ENCODE measurements around the gene KAZN. TPM values are rescaled to one million over a fixed set of nuclear protein-coding genes. Genes with fewer than 3 reads are reported as not detected.

KAZN gene
- total RNA-seq, 1 experiment from 2014 or later, result 1.6 TPM

DNA sequence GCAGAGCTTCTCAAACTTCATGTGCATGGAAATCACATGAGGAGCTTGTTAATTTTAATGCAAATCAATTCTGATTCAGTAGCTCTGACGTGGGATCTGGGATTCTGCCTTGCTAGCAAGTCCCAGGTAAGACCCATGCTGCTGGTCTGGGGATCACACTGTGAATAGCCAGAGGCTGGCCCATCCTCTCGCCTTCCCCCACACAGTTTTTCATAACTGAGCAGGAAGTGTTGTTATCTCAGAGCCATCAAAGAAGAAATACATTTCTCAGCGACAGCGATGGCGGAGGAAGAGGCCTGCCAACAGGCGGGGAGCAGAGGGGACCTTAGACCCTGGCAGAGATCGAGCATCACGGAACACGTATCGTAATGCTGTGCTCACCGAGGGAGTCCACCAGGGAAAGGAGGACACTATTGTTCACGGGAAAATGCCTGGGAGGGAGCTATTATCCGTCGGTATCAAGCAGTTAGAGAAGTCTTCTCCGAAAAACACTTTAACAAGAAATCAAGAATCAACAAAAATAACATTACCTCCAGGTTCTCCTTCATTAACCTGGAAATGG is 286.2 kb downstream of the KAZN start:
- DNase-seq (ENCODE audit: low spot score), result no peak

GRCh38 chr1:14887044-14887566 is 288.6 kb downstream of the KAZN start:
- DNase-seq (ENCODE audit: low spot score), result no peak

DNA sequence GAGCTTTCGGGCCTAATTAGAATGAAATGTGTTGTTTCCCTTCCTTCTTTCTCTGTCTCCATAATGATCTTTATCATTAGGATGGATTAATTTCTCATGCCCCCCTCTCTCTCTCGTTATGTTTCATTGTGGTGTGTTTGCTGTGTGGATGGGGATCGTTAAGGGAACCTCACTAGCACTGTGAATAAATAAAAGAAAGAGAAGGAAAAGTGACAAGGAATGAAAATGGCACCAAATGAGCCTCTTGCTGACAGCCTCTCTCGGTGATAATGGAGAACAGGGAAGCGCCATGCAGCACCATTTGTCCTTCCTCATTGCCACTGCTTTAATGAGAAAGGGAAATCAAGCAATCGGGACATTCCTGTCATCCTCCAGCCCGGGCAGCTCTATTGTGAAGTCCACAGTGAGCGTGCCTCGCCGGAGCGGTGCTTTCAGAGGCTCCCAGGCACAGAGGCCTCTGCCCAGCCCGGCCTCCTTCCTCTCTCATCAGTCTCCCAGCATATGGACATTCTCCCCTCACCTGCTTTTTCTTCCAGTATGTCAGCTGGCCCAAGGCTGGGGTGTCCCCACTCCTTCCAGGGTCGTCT is 289.4 kb downstream of the KAZN start:
- DNase-seq (ENCODE audit: low spot score), result no peak

- no peak for DNase-seq (ENCODE audit: low spot score)
These were observed 289.9 kb downstream of the KAZN start for GRCh38 chr1:14888374-14888773.

DNA sequence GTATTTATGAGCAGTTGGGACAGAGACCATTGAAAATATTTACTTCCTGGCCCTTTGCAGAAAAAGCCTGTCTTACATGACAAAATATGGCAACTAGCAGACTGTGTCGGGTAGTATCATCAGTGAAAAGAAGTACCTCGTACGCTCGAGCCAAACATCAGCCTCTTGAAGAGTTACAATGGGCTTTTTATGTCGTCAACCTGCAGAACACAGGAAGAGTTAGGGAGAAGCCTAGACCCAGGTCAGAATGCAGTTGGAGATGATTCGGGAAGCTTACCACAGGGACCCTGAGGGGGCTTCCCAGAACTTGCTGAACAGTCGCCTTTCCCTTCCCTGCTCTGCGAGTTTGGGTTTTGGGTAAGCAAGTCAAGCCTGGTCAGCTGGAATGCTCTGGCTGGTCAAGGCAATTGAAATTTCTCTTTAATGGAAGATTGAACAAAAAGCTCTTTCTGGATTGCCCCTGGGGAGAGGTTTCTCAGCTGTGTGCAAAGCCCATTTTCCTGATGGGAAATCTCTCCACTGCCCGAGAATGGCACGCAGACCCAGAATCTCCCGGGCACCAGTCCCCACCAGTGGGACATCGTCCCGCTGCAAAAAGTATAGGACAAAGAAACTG is 291.4 kb downstream of the KAZN start:
- DNase-seq (ENCODE audit: low spot score), result no peak

DNA sequence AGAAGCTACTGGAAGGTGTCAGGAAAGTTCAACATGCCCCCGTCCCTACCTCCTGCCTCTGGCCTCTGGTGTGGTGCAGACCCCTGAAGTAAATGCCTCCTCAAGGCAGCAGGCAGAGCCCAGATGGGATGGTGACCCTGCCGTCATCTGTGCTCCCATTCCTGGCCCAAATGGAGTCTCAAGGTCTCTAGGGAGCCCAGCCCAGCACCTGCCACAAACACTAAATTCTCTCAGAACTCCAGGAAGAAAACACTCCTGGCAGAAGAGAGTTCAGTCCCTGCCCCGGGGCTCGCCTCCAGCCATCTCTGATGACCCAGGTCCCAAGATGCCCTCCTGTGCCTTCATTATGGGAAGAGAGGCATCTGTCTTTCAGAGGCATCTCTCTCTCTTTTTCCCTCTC is 293.5 kb downstream of the KAZN start:
- DNase-seq (ENCODE audit: low spot score), result no peak

GRCh38 chr1:14894811-14895560 is 296.5 kb downstream of the KAZN start:
- no peak for DNase-seq (ENCODE audit: low spot score)

DNA sequence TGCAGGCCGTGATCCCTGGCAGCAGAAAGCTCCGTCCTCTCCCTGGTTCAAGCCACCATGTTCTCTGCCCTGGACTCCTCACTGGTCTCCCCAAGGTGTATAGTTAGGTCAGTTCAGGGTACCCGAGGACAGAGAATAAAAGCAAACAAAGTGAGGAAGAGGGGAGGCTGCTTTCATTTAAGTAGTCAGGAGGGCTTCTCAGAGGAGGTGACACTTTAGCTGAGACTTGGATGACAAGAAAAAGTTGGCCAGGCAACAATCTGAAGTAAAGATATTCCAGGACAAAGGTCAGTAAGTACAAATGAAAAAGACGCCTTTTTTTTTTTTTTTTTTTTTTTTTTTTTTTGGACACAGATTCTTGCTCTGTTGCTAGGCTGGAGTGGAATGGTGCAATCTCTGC is 297.2 kb downstream of the KAZN start:
- no peak for DNase-seq (ENCODE audit: low spot score)

DNA sequence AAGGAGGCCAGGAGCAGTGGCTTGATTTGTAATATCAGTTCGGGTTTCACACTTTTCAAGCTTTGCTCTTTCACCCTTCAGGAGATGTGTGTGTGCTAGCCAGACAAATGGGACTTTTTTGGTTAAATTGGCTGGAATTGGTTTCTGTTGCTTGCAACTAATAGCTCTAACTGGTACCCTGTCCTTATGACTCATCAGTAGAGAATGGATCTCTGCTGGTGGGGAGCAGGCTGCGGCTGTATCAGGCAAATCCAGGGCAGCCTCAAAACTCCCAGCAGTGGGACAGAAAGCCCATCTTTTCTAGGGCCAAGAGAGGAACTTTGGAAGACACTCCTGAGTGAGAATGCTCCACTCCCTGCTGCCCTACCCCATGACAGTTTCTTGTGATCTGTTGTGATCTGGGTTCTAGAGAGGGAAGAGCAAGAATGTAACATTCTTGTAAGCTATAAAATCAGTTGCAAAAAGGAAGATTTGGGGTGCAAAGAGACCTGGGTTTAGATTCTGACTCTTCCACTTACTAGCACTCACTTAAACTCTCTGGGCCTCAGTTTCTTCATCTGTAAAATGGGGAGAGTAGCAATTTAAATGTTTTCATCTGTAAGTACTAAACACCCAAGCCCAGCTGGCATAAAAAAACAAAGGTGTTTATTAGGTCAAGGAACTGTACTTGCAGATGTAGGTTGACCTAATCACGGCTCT is 298.0 kb downstream of the KAZN start:
- no peak for DNase-seq (ENCODE audit: low spot score)

GRCh38 chr1:14897080-14897449 is 298.6 kb downstream of the KAZN start:
- peak; percentile 37 for DNase-seq (ENCODE audit: low spot score)

DNA sequence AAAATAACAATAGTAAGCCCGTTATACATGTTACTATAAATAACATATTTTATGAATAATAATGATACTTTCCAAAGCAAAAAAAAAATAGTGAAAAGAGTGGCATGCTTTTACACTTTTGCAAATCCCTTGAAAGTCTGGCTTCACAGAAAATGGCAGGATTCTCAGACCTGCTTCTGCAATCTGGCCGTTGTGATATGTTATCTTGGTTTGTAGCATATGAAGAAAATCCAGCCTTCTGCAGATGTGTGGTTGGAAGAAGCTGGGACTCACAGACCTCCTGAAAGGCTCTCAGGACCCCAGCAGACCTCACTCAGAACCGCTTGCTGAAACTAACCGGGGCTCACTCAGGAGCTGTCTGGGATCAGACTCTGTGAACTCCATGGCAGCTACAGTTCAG is 299.1 kb downstream of the KAZN start:
- DNase-seq (ENCODE audit: low spot score), result no peak

GRCh38 chr1:14897997-14898645 is 299.6 kb downstream of the KAZN start:
- no peak for DNase-seq (ENCODE audit: low spot score)

GRCh38 chr1:14899686-14900085 is 301.2 kb downstream of the KAZN start:
- no peak for DNase-seq (ENCODE audit: low spot score)

DNA sequence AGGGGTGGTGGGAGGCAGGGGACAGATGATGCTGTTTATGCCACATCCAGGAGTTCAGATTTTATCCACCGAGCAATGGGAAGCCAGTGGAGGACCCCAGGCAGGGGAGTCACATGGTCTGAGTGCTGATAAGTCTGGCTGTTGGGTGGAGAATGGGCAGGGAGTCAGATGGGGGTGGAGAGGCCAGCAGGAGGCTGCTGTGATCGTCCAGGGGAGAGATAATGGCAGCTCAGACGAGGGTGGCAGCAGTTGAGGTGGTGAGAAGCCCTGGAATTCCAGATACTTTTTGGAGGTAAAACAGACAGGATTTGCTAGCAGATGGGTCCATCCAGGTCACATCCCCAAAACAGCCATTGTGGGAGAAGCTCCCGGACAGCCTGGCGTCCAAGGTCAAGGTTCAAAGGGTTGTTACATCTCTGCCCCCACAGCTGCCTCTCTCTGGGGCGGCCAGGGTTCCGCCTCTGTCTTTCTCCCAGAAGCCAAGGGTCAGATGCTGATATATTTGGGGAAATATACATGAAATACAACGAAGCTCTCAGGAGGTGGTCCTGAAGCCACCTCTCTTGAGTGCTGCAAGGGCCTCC is 303.0 kb downstream of the KAZN start:
- DNase-seq (ENCODE audit: low spot score), result no peak

DNA sequence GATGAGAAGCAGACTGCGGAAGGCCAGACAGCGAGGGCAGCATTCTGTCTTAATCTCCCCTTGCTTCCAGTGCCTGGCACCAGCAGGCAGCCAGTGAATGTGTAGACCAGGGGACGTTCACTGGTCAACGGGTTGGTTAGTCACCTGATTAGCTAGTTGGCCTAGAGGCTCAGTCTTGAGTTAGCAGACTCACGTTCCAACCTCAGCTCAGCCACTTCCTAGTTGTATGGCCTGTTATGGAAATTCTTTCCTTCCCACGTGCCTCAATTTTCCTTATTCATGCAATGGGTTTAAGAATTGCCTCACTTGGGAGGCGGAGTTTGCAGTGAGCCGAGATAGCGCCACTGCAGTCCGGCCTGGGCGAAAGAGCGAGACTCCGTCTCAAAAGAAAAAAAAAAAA is 305.4 kb downstream of the KAZN start:
- DNase-seq (ENCODE audit: low spot score), result no peak

GRCh38 chr1:14906665-14907064 is 308.2 kb downstream of the KAZN start:
- DNase-seq (ENCODE audit: low spot score), result no peak

GRCh38 chr1:14907416-14907815 is 308.9 kb downstream of the KAZN start:
- DNase-seq (ENCODE audit: low spot score), result no peak

DNA sequence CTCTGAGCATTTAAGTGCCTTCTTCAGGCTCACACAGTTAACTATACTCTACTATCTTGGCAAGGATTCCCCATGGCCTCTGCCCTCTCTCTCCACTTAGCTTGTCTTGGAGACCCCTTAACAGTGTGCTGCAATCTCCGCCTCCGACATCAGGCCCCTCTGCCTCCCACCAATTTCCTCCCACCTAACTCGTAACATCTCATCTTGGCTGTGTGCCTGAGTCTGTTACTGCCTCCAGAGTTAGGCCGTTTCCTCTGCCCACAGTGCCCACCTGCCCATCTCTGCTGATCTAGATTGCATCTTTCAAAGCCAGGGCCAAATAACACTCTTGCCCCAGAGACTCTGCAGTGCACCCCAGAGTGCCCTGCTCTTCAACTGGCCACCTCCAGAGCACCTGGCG is 310.8 kb downstream of the KAZN start:
- no peak for DNase-seq (ENCODE audit: low spot score)

DNA sequence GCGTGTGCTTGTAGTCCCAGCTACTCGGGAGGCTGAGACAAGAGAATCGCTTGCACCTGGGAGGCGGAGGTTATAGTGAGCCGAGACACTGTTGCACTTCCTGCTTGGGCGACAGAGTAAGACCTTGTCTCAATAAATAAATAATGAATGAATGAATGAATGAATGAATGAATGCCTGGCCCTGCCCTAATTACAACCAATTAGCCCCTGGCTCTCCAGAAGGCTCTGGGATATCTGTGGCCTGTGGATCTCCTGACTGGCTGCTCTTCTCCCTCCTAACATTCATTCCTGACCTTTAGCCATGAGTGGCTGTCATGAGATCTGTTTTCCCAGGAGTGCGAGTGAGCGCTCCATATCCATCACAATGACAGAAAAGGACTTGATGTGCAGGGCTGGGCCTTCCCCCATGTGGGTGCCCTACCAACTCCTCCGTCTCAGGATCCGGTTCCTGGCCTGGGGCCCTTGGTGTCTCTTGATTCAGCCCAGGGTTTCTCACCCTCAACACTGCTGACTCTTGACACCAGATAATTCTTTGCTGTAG is 311.5 kb downstream of the KAZN start:
- no peak for DNase-seq (ENCODE audit: low spot score)

DNA sequence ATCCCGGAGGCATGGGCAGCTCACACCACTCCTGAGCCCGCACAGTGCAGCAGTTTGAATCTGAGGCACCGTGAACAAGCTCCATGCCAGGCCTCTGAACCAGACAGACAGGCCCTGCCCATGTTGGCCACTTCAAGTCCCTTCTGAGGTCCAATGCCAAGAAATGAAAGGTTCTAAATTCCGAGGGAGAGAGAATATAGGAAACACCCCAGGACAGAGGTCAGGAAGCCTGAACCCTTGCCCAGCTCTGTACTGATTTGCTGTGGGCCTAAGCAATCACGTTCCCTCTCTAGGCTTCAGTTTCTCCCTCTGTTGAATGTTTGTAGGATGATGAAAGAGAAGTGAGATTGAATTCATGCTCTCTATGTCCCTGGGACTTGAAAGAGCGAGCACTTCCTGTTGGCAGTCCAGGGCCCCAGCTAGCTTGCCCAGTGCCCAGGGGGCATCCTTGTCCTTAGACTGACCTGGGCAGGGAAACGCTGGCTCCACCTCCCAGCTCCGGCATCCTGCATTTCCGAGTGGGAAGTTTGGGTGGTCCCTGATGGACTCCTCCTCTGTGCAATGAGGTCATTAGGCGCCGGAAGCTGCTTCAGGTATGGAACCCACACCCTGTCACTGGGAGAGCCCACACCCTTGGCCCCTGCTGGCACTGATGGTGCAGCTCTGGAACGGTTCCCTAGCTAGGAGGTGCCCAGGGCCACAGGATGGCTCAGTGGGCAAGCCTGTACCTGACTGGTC is 312.7 kb downstream of the KAZN start:
- peak; percentile 62 for DNase-seq (ENCODE audit: low spot score)

Data from H4 (cell line).